ENCODE results near the gene ARHGEF38.

GRCh38 chr4:105686571-105686970 is 134.2 kb downstream of the ARHGEF38 start:
- TF ChIP-seq CTCF (conservative IDR thresholded peaks at IDR 0.05), result no peak
- no peak for TF ChIP-seq EZH2 (IDR thresholded peaks at IDR 0.05; ENCODE audit: low read depth)
